Activated CD4-positive, alpha-beta T cell treated with anti-CD3 and anti-CD28 coated beads, Interleukin-2, Interleukin-6, amounts not matched to agents 100 ng/mL and 50 ng/mL, durations not matched to agents 16 hours and 8 hours (primary cell): Measurements from ENCODE around the gene ZBTB7B.

Source experiments
- DNase-seq: peaks from one replicate; pipeline ENCODE4 v3.0.0-alpha.2; 2020

ZBTB7B gene

GRCh38 chr1:154989195-154989860 lies 13.3 kb upstream of the ZBTB7B start:
- no peak for DNase-seq

GRCh38 chr1:154990276-154990675 lies 12.3 kb upstream of the ZBTB7B start:
- DNase-seq: no peak

- DNase-seq: no peak
Observed at GRCh38 chr1:154992721-154993571, 9.7 kb upstream of the ZBTB7B start.

- DNase-seq: no peak
Observed at GRCh38 chr1:154993572-154994268, 8.9 kb upstream of the ZBTB7B start, which contains the start of gene LENEP. TSS of gene LENEP (plus strand) at chr1:154993586. CDS start at chr1:154993608, 22 bp downstream.

- no peak for DNase-seq
Observed at GRCh38 chr1:154994269-154994587, 8.4 kb upstream of the ZBTB7B start.

GRCh38 chr1:154994591-154994990 lies 8.0 kb upstream of the ZBTB7B start:
- DNase-seq: no peak

- DNase-seq: peak; percentile 18
Observed at GRCh38 chr1:154995301-154995983, 7.2 kb upstream of the ZBTB7B start.

- DNase-seq: no peak
Observed at GRCh38 chr1:154996966-154997701, 5.5 kb upstream of the ZBTB7B start.

- DNase-seq: peak; percentile 18
Observed at GRCh38 chr1:154998201-154998780, 4.3 kb upstream of the ZBTB7B start.

GRCh38 chr1:154998818-154999570 lies 3.6 kb upstream of the ZBTB7B start:
- DNase-seq: peak; percentile 90

- peak; percentile 68 for DNase-seq
Observed at GRCh38 chr1:154999571-155000410, 2.8 kb upstream of the ZBTB7B start.

GRCh38 chr1:155000411-155000725 lies 2.2 kb upstream of the ZBTB7B start:
- no peak for DNase-seq

- peak; percentile 90 for DNase-seq
Observed at GRCh38 chr1:155000726-155001424, 1.7 kb upstream of the ZBTB7B start.

GRCh38 chr1:155001425-155001674 lies 1.3 kb upstream of the ZBTB7B start:
- no peak for DNase-seq

GRCh38 chr1:155001675-155002463 lies 733 bp upstream of the ZBTB7B start:
- DNase-seq: peak; percentile 100

GRCh38 chr1:155003227-155003765 lies 694 bp downstream of the ZBTB7B start:
- peak; percentile 25 for DNase-seq

GRCh38 chr1:155003766-155004351 lies 1.3 kb downstream of the ZBTB7B start:
- peak; percentile 45 for DNase-seq

GRCh38 chr1:155004352-155005075 lies 1.9 kb downstream of the ZBTB7B start:
- no peak for DNase-seq
